Activated naive CD8-positive, alpha-beta T cell (primary cell): ENCODE results near the gene HOXC12.

Experiments used
- H3K27ac Mint-ChIP-seq: one replicate; pipeline ENCODE4 v1.8.0; 2021; ENCODE audit warnings: mixed read lengths
- H3K27me3 Mint-ChIP-seq: one replicate; pipeline ENCODE4 v1.8.0; 2021; ENCODE audit warnings: mixed read lengths
- H3K36me3 Mint-ChIP-seq: one replicate; pipeline ENCODE4 v1.8.0; 2021; ENCODE audit warnings: mixed read lengths
- H3K4me1 Mint-ChIP-seq: one replicate; pipeline ENCODE4 v1.8.0; 2021; ENCODE audit warnings: low read depth, mixed read lengths
- H3K4me3 Mint-ChIP-seq: one replicate; pipeline ENCODE4 v1.8.0; 2021; ENCODE audit warnings: mild to moderate bottlenecking, mixed read lengths
- H3K9me3 Mint-ChIP-seq: one replicate; pipeline ENCODE4 v1.8.0; 2021; ENCODE audit warnings: low read depth, mixed read lengths

HOXC12 gene

GRCh38 chr12:54006559-54007220 is 52.0 kb downstream of the HOXC12 start:
- H3K27ac Mint-ChIP-seq, result no peak overlapping the region
- H3K27me3 Mint-ChIP-seq, result peaks cover 55% of the 10 kb centered on the region
- no peaks in the 10 kb centered on the region for H3K9me3 Mint-ChIP-seq
- no peaks in the 10 kb centered on the region for H3K36me3 Mint-ChIP-seq
- H3K4me3 Mint-ChIP-seq, result peak overlapping the region; percentile 85
- peaks cover 29% of the 10 kb centered on the region for H3K4me1 Mint-ChIP-seq

- H3K36me3 Mint-ChIP-seq, result no peaks in the 10 kb centered on the region
- peaks cover 53% of the 10 kb centered on the region for H3K27me3 Mint-ChIP-seq
- no peaks in the 10 kb centered on the region for H3K9me3 Mint-ChIP-seq
- peaks cover 26% of the 10 kb centered on the region for H3K4me1 Mint-ChIP-seq
- no peak overlapping the region for H3K4me3 Mint-ChIP-seq
- no peak overlapping the region for H3K27ac Mint-ChIP-seq
These were observed 53.0 kb downstream of the HOXC12 start for GRCh38 chr12:54007538-54008259.

DNA sequence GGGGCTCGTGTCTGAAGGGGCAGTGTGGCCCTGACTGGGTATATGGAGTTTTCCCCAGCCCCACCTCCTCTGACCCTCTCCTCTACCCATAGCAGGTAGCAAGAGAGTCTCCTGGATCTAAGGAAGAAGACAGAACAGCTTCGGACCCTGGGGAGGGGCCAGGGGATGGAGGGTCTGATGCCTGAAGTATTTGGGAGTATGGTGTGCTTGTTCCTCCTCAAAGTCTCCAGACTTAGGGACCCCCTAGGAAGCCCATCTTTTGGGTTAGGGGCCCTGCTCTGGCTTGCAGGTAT is 53.5 kb downstream of the HOXC12 start:
- H3K27ac Mint-ChIP-seq, result no peak overlapping the region
- no peaks in the 10 kb centered on the region for H3K9me3 Mint-ChIP-seq
- H3K4me1 Mint-ChIP-seq, result peaks cover 26% of the 10 kb centered on the region
- peaks cover 53% of the 10 kb centered on the region for H3K27me3 Mint-ChIP-seq
- no peaks in the 10 kb centered on the region for H3K36me3 Mint-ChIP-seq
- no peak overlapping the region for H3K4me3 Mint-ChIP-seq
